Measurements from ENCODE around the gene PKM.

The PKM gene

GRCh38 chr15:72220687-72221086 lies 10.3 kb downstream of the PKM start:
- no peak for TF ChIP-seq CTCF (IDR thresholded peaks at IDR 0.05; ENCODE audit: low read depth, low read length, missing control alignments)
- DNase-seq (ENCODE audit: low read depth) = no peak
- H3K4me3 ChIP-seq (ENCODE audit: low read depth, low read length) = no peak overlapping the region
- in situ Hi-C loops (cut with HindIII; ENCODE audit: low sequenced_read_pairs) = no loop called here

GRCh38 chr15:72217216-72217615 lies 13.8 kb downstream of the PKM start:
- in situ Hi-C loops (cut with HindIII; ENCODE audit: low sequenced_read_pairs) = no loop called here

GRCh38 chr15:72216079-72216478 lies 14.9 kb downstream of the PKM start:
- no peak overlapping the region for H3K4me3 ChIP-seq (ENCODE audit: low read depth, low read length)
- no peak for DNase-seq (ENCODE audit: low read depth)
- no peak for TF ChIP-seq CTCF (IDR thresholded peaks at IDR 0.05; ENCODE audit: low read depth, low read length, missing control alignments)
- in situ Hi-C loops (cut with HindIII; ENCODE audit: low sequenced_read_pairs) = no loop called here

More at GRCh38 chr15:72217216-72217615, 13.8 kb downstream of the PKM start:
- no peak for DNase-seq (ENCODE audit: low read depth)
- H3K4me3 ChIP-seq (ENCODE audit: low read depth, low read length) = no peak overlapping the region
- TF ChIP-seq CTCF (IDR thresholded peaks at IDR 0.05; ENCODE audit: low read depth, low read length, missing control alignments) = no peak

GRCh38 chr15:72207558-72208085 lies 23.4 kb downstream of the PKM start:
- DNase-seq (ENCODE audit: low read depth) = no peak
- no peak overlapping the region for H3K4me3 ChIP-seq (ENCODE audit: low read depth, low read length)
- in situ Hi-C loops (cut with HindIII; ENCODE audit: low sequenced_read_pairs) = no loop called here
- no peak for TF ChIP-seq CTCF (IDR thresholded peaks at IDR 0.05; ENCODE audit: low read depth, low read length, missing control alignments)

- in situ Hi-C loops (cut with HindIII; ENCODE audit: low sequenced_read_pairs) = no loop called here
- DNase-seq (ENCODE audit: low read depth) = no peak
- TF ChIP-seq CTCF (IDR thresholded peaks at IDR 0.05; ENCODE audit: low read depth, low read length, missing control alignments) = no peak
- no peak overlapping the region for H3K4me3 ChIP-seq (ENCODE audit: low read depth, low read length)
Measured at GRCh38 chr15:72206677-72207000, 24.4 kb downstream of the PKM start.

GRCh38 chr15:72205896-72206676 lies 24.9 kb downstream of the PKM start:
- no peak overlapping the region for H3K4me3 ChIP-seq (ENCODE audit: low read depth, low read length)
- in situ Hi-C loops (cut with HindIII; ENCODE audit: low sequenced_read_pairs) = no loop called here
- DNase-seq (ENCODE audit: low read depth) = no peak
- no peak for TF ChIP-seq CTCF (IDR thresholded peaks at IDR 0.05; ENCODE audit: low read depth, low read length, missing control alignments)
